ENCODE results near the gene BCOR. TPM values are rescaled to one million over a fixed set of nuclear protein-coding genes. Genes with fewer than 3 reads are reported as not detected.

Gene BCOR
- total RNA-seq, 1 donor from 2014 or later = 41.3 TPM

DNA sequence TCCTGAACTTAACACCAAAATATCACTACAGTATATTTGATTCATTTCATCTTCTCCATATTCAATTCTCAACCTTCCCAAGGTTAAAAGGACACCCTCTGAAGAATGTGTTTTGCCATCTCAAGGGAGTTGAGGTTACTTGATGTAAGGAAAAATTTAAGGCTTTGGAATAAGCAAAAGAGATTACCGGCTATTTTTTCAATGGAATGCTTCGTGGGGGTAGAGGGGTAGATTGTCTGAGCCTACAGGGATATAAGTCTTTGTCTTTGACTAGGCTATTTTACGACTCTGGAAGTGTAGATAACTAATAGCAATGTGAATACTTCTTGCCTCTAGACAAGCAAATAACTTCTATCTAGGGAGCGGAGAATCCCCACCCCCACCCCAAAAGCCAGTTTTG, 78.2 kb downstream of the BCOR start:
- no peak for DNase-seq (ENCODE audit: low spot score)

DNA sequence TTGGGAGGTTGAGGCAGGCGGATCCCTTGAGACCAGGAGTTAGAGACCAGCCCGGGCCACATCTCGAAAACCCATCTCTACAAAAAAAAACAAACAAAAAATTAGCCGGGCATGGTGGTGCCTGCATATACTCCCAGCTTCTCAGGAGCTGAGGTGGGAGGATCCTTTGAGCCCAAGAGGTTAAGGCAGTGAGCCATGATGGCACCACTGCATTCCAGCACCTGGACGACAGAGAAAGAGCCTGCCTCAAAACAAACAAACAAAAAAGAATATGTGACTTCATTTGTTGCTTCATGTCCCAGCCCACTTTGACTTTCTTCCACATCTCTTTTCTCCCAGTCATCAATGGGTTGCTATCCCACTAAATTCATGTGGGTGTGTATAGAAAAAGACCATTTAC, 79.7 kb downstream of the BCOR start:
- DNase-seq (ENCODE audit: low spot score) = no peak

DNA sequence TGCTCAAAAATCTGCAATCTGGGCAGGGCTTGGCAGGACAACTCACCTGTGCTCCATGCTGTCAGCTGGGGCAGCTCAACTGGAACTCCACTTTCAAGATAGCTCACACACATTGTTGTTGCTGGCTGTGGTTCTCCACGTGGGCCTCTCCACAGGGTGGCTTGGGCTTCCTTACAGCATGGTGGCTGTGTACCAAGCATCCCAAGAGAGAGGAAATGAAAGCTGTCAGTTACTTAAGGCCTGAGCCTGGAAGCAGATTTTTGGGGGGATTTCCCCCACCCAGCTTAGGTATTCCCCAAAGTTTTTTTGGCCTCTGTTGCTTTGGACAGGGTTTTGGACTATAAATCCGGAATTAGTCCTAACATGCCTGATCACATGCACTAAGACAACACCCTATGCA, 81.0 kb downstream of the BCOR start:
- no peak for DNase-seq (ENCODE audit: low spot score)

DNA sequence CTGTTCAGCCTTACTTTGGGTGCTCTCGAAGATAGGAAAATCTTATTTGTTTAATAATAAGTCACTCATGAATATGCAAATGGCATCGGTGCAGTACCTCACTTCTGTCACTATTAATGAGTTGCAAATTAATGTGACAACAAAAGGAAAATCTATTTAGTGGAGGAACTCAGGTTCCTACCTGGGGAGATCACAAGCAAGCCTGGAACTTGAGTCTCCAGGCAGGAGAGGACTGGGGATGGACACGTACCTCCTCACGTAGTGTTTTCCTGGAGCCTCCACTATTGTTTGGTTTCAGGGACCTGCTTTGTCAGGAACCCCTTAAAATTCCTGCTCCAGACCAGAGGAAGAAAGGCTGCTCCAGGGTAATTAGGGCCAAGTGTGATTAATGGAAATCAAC, 82.1 kb downstream of the BCOR start:
- DNase-seq (ENCODE audit: low spot score) = no peak

DNA sequence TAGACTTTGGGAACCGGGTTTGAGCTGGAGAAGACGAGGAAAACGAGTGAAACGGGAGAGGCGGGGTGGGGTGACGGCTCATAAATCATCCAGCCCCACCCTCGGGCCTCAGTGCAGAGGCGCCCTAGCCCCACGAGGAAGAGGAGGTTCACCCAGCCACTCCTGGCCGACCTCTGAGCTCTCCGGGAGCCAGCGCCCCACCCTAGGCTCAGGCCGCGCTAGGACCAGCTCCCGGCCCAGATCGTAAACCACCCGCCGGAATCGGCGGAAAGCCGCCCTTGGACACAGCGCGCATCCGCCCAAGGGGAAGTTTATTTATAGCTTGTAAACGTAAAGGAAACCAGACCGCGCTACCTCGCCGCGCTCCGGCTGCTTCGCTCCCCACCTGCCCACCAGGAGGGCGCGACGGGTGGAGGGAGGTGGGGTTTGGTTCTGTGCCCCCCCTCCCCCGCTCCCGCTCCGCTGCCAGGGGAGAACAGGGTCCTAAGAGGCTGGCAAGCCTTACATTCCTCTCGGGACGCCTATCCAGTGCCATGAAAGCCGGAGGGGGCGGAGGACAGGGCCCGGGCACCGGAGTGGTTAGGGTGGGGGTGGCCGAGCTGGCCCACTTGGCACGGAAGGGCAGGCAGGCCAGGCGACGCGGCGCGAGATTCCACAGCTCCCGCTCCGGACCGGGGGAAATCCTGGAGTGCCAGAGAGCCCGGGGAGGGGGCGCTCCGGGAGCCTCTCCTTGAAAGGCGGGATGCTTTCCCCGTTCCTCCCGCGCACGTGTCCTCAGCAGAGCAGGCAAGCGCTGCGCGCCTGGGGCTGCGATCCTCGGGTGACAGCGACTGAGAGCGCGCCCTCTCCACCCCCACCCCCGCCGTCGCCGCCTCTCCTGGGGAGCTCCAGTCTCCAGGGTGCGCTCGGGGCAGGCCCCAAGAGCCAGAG, 84.2 kb downstream of the BCOR start:
- DNase-seq (ENCODE audit: low spot score) = peak; percentile 79

DNA sequence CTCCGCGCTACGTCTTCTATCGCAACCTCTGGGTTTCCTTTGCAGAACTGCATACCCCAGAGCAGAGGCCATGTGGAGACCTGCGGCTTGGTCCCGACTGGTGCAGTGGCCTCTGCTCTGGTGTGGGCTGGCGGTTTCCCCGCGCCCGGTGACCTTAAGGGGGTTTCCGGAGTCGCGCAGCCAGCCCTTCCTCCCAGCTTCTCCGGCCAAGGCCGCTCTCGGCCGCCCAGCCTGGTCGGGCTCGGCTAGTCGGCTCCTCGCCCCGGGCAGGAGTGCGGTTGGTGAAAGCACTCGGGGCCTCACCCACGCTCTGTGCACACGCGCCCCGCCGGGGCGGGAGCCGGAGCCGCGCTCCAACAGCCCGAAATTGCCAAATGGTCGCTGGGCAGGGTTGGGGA, 84.9 kb downstream of the BCOR start:
- DNase-seq (ENCODE audit: low spot score) = no peak

DNA sequence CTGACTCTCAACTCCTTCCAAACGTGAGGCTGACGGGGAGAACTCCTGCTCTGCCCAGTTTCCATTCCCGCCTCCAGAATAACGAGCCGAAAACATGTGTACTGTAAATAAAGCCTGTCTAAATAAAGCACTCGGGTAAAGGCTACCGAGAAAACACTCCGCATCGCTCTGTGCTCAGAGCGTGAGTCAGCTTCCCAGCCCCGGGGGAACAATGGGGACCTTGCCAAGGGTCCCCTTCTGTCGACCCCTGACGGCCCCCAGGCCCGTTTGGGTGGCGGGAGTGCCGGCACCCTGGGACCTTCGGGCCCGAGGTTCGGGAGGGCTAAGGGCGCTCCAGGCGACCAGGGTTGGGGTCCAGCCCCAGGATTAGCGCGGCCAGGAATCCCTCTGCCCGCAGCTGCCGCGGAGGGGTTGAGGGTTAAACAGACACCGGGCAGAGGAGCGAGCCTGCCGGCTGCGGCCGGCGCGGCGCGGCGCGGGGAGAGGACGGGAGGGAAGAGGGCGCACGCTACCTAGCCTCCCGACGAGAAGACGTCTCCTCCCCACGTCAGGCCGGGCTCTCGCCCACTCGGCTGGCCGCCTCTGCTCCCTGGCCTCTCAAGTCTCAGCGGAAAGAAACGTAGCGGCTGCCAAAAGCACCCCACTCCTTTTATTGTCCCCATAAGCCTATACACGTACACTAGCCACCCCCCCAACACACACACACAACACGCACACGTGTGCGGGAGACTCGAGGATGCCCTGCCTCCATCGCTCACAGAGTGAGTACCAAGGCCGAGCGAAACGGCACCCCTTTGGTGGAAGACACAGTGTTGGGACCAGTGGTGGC, 85.5 kb downstream of the BCOR start:
- DNase-seq (ENCODE audit: low spot score) = no peak

DNA sequence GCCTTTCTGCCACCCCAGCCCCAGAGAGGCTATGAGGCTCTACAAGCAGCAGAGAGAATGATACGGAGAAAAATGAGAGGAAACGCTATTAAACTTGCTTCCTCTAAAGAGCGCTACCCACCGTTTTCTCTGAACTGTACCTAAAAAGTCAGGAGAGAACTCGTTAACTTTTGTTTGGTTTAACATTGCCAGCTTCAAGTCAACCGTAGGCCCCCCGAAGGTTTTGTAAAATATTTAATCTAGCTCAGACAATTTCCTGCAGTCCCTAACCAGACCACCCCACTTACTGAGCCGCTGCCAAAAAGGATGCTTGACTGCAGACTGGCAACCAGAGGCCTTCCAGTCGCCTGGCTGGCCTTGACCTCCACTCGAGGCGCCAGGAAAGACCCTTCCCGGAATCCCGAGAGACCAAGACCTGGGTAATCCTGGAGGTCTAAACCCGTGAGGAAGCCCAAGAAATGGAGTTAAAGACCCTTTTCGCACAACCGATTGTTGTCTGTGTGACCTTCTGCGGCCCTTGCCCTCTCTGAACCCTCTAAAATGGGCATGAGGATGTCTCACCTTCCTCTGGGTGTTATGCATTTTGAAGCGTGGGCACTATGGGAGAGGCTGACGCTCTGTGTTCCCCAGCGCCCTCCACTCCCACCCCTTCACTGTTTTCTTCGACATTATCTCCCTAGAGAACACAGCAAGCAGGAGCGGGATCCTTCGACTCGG, 86.3 kb downstream of the BCOR start:
- DNase-seq (ENCODE audit: low spot score) = no peak

DNA sequence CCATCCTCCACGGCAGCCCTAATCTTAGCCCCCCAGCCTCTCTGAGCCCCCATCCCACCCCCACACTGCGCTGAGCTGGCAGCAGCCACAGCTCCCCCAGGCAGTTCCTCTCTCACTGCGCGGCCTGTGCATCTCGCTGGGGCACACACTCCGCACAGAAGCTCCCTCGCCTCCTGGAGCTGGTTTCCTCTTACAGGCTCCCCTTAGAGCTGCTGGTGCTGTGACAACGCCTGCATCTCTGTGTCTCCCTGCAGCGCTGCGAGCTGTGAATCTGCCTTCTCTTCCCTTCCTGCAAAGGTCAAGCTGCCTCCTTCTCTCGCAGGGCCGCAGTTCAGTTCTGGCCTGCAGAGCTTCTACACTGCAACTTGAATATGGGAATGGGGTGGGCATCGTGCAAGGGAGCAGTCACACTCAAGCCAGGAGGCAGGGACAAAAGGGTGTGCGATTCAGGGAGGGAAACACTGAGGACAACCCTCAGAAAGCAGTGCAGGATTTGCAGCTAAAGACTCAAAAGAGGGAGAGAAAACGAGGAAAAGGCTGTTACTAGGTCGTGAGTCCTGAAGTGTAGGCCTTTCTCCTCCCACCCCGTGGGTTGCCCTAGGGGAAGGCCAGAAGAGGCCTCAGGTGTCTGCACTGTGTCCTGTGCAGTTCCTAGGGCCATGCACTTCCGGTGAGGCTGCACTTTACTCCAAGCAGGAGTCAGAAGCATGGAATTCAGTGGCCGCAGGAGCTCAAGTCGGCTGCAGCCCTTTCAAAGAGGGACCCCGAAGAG, 87.0 kb downstream of the BCOR start:
- no peak for DNase-seq (ENCODE audit: low spot score)

DNA sequence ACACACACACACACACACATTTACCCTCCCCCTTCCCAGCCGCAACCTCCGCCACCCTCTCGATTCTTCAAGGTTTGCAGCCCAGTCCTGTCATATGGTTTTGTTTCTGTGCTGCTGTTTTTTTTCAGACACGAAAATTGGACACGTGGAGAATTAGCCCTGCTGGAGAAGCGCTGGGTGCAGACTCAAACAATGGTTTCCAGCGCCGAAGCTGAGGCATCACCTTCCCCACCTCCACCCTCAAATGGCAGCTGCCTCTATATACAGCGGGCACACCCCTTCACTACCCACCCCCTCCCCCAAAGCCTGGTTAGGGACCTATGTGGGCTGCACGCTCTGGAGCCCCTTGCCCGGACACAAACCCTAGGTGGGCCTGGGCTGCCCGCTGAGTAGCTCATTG, 87.9 kb downstream of the BCOR start:
- DNase-seq (ENCODE audit: low spot score) = no peak

DNA sequence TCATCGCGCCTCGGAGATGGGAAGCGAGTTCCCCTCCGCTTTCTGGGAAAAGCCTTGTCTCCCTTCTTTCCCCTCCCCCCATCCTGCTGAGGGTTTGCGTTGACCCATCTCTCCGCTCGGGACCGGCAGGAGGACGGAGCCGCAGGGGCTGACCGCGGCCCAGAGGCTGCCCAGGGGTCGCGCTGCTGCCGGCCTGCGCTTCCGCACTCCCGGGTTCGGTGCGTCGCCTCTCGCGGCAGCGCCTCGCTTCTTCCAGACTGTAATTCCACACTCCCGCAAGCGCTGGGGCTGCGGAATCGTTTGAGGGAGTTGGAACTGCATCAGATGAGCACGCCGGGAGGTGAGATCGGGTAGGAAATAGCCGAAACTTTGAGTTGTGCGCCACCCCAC, 88.3 kb downstream of the BCOR start:
- DNase-seq (ENCODE audit: low spot score) = no peak

DNA sequence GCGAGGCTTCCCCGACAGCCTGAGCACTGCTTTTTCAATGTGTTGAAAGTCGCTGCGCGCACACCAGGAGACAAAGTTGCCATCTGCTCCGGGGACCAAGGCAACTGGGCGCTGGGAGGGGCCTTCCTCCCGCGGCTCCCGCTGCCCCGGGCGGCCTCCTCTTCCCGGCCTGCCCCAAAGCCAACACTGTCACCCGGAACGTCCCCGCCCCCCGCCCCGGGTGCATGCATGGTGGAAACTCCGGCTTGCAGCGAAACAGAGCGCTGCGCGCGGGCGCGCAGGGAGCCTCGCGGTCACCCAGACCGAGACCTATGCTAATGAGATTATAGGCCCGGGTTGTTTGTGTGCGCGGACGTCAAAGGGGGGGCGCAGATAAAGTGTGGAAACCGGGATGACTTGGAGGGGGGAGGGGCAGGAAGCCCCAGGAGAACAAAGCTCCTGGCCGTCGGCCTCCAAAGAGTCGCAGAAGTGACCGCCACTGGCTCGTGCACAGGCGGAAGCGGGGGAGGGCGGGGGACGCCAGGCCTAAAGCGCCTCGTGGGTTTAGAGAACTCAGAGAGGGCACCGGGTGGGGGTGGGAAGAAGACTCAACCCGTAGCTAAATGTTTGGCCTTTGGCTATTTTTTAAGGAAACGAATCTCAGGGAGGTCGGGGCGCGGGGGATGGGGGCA, 88.8 kb downstream of the BCOR start:
- no peak for DNase-seq (ENCODE audit: low spot score)

DNA sequence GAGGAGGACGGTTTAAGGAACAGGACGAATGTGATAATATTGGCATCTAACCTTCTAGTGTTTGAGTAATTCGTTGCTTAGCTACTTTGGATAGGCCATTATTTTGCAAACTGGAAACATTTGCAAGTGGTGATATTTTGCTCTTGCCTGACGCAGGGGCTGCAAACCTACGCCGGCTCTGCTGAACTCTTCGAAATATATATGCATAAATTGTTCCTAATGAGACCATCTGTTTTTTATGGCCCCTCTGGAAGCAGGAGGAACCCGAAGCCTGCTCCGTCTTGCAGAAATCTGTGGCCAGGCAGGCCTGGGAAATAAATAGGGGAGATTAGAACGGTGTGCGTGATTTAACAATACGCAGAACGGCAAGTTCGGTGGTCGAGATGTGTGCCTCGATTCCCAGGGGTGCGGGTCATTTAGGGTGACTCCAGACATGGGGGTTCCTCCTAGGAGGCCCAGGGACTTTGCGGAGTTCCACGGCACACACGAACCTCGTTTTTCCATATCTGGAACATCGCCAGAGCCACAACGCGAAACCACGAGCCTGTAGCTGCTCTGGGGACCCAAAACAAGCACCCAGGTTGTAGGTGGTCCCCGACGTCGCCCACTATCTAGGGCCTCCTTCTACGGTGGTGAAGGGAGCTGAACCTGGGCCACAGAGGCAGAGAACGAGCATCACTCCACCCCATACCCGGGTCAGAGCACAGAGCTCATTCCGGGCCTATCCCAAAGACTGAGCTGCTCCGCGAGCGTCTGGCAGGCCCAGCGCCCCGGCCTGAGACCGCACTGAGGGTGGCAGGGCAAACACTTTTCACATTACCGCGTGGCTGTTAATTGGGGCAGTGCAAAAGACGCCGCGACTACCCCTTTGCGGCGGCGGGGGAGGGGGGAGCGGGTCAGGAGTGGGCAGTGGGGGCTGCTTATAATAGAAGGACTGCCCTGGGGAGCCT, 89.7 kb downstream of the BCOR start:
- no peak for DNase-seq (ENCODE audit: low spot score)

DNA sequence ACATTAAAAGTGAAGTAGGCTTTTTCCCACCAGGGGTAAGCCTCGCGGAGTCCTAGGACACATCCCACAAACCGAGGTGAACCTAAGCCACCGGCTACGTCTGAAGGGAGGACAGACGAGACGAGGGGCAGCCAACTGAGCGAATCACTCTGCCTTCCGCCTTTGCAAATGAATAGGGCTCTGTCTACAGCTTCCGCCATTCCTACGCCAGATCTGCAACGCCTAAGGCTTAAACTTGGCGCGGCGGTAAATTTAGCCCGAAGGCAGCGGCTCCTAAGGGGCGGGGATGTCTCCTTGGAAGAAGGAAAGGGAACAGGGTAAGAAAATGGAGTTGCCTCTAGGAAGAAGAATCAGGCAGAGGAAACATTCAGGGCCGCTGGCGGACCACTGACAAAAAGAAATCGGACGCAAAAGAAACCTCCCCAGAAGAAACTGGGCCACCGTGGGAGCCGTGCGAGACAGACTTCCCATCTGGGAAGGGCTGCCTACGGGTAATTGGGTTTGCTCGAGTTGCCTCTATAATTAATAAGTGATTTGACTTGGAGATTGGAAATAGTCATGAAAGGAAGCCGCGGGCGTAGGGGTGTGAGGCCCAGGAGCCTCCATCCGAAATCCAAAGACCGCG, 90.5 kb downstream of the BCOR start:
- no peak for DNase-seq (ENCODE audit: low spot score)

DNA sequence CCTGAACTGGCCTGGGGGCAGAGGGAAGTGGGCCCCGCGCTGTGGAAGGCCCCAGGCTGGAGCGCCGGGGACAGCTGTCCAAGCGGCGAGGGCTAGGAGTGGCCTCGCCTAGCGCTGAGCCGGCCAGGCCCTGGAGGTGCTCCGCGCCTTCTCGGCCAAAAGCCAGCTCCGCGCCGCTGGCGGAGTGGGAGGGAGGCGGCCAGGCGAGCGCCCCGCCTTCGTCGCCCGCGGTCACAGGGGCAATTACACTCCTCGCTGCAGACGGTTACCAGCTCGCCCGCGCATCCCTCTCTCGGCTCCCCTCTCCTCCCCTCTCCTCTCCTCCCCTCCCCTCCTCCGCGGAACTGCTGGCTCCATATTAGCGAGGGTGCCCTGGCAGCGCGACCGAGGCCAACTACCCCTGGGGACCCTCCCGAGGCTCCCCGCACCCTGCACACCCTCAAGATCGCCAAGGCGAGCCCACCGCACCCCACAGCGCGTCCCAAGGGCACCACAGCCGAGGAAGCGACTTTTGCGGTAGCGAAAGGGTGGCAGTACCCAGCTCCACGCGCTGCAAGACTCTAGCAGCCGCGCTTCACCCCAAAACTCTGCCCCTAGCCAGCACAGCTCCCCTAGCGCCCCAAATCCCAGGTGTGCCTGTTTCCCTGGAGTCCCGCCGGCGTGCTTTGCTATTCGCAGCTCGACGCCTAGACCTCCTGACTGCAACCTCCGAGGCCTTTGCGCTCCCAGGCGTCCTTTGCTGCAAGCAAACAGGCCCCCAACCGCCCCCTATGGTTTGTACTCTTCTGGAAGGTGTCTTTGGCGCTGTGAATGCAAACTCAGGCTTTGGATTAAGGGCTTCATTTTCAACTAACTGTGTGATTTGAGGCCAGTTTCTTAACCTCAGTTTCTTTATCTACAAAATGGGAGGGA, 91.4 kb downstream of the BCOR start:
- DNase-seq (ENCODE audit: low spot score) = no peak

DNA sequence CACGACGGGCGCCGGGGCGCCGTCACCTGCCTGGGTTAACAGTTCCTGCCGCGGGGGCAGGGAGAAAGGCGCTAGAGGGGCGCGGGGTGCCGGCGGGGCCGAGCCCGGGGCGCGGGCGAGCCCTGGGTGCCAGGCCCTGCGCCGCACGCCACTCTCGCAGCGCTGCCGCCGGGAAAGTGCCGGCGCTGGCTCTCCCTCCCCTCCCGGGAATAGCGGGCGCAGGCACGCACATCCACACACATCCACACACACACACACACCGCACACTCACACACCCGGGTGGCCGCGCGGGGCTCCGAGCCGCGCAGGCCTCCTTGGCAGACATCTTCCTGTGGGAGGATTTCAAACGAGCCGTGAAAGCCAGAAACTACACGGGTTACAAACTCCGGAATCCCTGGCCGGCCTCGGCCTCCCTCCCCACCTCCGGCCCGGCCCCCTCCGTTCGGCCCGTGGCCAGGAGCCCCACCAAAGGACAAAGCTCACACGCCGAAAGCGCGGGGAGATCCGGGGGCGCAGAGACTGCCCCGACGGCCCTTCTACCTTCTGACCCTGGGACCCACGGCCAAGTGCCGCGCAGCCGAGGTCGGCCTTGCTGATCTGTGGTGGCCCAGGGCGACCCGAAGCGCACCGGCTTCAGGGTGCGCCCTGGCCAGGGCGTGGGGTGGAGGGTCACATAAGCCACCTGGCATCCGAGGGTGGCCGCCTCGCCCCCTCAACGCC, 92.3 kb downstream of the BCOR start:
- no peak for DNase-seq (ENCODE audit: low spot score)

DNA sequence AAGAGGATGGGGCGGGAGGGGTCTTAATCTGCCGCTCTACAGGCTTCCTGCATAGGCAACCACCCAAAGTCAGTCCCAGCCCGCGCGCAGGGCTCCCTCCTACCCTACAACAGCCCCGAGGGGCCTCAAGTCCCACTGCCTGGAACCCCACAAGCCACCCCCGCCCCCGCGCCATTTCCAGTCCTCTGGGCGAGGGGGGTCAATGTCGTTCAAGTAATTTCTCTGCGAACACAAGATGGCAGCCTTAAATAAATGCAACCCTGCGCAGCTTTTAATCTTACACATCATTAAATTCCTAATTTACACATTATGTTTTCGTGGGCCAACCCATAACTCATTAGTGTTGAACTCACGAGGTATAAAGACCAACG, 92.9 kb downstream of the BCOR start:
- no peak for DNase-seq (ENCODE audit: low spot score)

DNA sequence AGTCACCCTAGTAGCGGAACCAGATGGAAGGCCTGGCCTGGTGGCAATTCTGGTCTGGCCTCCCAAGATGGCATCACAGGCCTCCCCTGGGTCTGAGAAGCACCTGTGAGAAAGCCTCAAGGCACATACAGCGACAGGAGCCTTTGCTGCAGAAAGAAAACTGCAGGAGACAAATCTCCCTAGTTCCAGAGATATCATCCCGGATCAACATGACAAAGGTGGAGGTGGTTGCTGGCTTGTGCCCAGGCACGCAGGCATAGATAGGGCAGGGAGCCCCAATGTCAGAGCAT, 93.6 kb downstream of the BCOR start:
- DNase-seq (ENCODE audit: low spot score) = no peak
